Endothelial cell of umbilical vein (primary cell): Measurements from ENCODE around the gene TP73. TPM values are rescaled to one million over a fixed set of nuclear protein-coding genes. Genes with fewer than 3 reads are reported as not detected.

Source experiments
- BruUV-seq: library from RNA; stranded (reverse); fragments of 400-500 nt; replicated peaks from 2 replicates; lab custom pipeline; 2021; lab: Mats Ljungman, UMichigan
- CTCF ChIA-PET: fragments of 300-600, 350-600 bp; sonication (Branson Sonifier 250); formaldehyde crosslinking; loops from one replicate; lab custom pipeline; 2021; ENCODE audit warnings: antibody characterized with exemption, inconsistent platforms; lab: Charles Lee
- POLR2A ChIA-PET: fragments of 300-600, 350-600 bp; sonication (Branson Sonifier 250); formaldehyde crosslinking; loops from one replicate; lab custom pipeline; 2021; ENCODE audit warnings: antibody characterized with exemption, inconsistent platforms; lab: Charles Lee
- DNase-seq: peaks from one replicate; pipeline ENCODE4 v3.0.0-alpha.2; 2011; ENCODE audit warnings: low read depth, low spot score
- FAIRE-seq: peaks from 2 replicates; lab custom pipeline; 2011; peaks lifted over from hg19 to GRCh38; lab: Jason Lieb, UNC
- H2AFZ ChIP-seq: 2 replicates; pipeline ENCODE4 v1.6.0; 2012; ENCODE audit warnings: low read depth, low read length, control low read depth, inconsistent platforms
- H3K27ac ChIP-seq: 2 replicates; pipeline ENCODE4 v1.5.1; 2011; ENCODE audit warnings: low read depth, mild to moderate bottlenecking, control low read depth, low read length, moderate library complexity; ENCODE audit not compliant: insufficient read depth
- H3K27me3 ChIP-seq, 2 experiments: 2 replicates each; pipeline versions ENCODE4 v1.6.0 to v1.6.1; 2011; ENCODE audit warnings: low read length in 2 of 2, mixed read lengths in 1 of 2; ENCODE audit not compliant: control insufficient read depth in 2 of 2, insufficient read depth in 2 of 2
- H3K36me3 ChIP-seq, 2 experiments: 2 replicates in 1 of 2; 3 replicates in 1 of 2; pipeline ENCODE4 v1.5.1; 2011; ENCODE audit warnings: low read length in 2 of 2, mild to moderate bottlenecking in 1 of 2, moderate library complexity in 1 of 2; ENCODE audit not compliant: control insufficient read depth in 2 of 2, insufficient read depth in 2 of 2; ENCODE audit errors: extremely low read depth in 1 of 2
- H3K4me1 ChIP-seq: 3 replicates; pipeline ENCODE4 v1.5.1; 2011; ENCODE audit warnings: mild to moderate bottlenecking, low read length; ENCODE audit not compliant: control insufficient read depth, insufficient read depth; ENCODE audit errors: extremely low read depth
- H3K4me2 ChIP-seq: 2 replicates; pipeline ENCODE4 v1.6.1; 2011; ENCODE audit warnings: low read length, control low read depth, mixed read lengths; ENCODE audit not compliant: insufficient read depth
- H3K4me3 ChIP-seq, 3 experiments: fragments of 200-600 bp in 1 of 3; sonication (generic), shearing (Covaris generic) in 1 of 3; replicated peaks in 1 of 3; 2 replicates each; pipeline ENCODE4 v1.5.1; 2011 to 2016; ENCODE audit warnings: control low read depth in 3 of 3, low read length in 3 of 3, mild to moderate bottlenecking in 2 of 3, inconsistent platforms in 1 of 3, low read depth in 1 of 3, moderate library complexity in 1 of 3; ENCODE audit not compliant: insufficient read depth in 1 of 3
- H3K79me2 ChIP-seq: 2 replicates; pipeline ENCODE4 v1.6.0; 2012; ENCODE audit warnings: low read length, inconsistent platforms; ENCODE audit not compliant: control insufficient read depth, insufficient read depth
- H3K9ac ChIP-seq: replicated peaks from 2 replicates; pipeline ENCODE3; 2011; ENCODE audit warnings: low read length, control low read depth; ENCODE audit not compliant: insufficient read depth; ENCODE audit errors: extremely low read depth
- H3K9me1 ChIP-seq: replicated peaks from 3 replicates; pipeline ENCODE4 v1.6.0; 2011; ENCODE audit warnings: mild to moderate bottlenecking, low read length; ENCODE audit not compliant: control insufficient read depth, insufficient read depth; ENCODE audit errors: extremely low read depth
- H3K9me3 ChIP-seq: replicated peaks from 2 replicates; pipeline ENCODE4 v1.5.1; 2012; ENCODE audit warnings: low read length, inconsistent platforms; ENCODE audit not compliant: control insufficient read depth, insufficient read depth
- H4K20me1 ChIP-seq: replicated peaks from 2 replicates; pipeline ENCODE3; 2011; ENCODE audit warnings: mild to moderate bottlenecking, low read length; ENCODE audit not compliant: control insufficient read depth, insufficient read depth; ENCODE audit errors: extremely low read depth
- CTCF ChIP-seq, 2 donors: IDR thresholded peaks; 1 replicate in 1 of 2; 2 replicates in 1 of 2; pipeline ENCODE4 v1.5.1; 2011; ENCODE audit warnings: low read length in 2 of 2, mild to moderate bottlenecking in 2 of 2, moderate library complexity in 2 of 2, control low read depth in 1 of 2, inconsistent platforms in 1 of 2, low read depth in 1 of 2; ENCODE audit not compliant: insufficient read depth in 1 of 2; ENCODE audit errors: extremely low read depth in 1 of 2
- EZH2 ChIP-seq: IDR thresholded peaks from 2 replicates; pipeline ENCODE4 v1.6.1; 2012; ENCODE audit warnings: borderline replicate concordance, low read depth, mild to moderate bottlenecking, moderate library complexity, low read length, inconsistent platforms; ENCODE audit not compliant: severe bottlenecking
- FOS ChIP-seq: IDR thresholded peaks from 2 replicates; pipeline ENCODE4 v1.6.1; 2011; ENCODE audit warnings: mild to moderate bottlenecking, low read length, moderate library complexity, borderline replicate concordance; ENCODE audit not compliant: insufficient read depth
- GATA2 ChIP-seq: IDR thresholded peaks from 2 replicates; pipeline ENCODE4 v1.7.0; 2011; ENCODE audit warnings: low read depth, mild to moderate bottlenecking, moderate library complexity, mixed read lengths, low read length; ENCODE audit not compliant: insufficient read length, insufficient read depth
- JUN ChIP-seq: IDR thresholded peaks from 2 replicates; pipeline ENCODE4 v1.6.1; 2011; ENCODE audit warnings: borderline replicate concordance, low read depth; ENCODE audit not compliant: insufficient read length, insufficient read depth
- MAX ChIP-seq: IDR thresholded peaks from 2 replicates; pipeline ENCODE4 v1.6.1; 2011; ENCODE audit not compliant: insufficient read depth, insufficient read length
- MYC ChIP-seq: IDR thresholded peaks from one replicate; pipeline ENCODE4 v1.6.1; 2011; ENCODE audit warnings: mild to moderate bottlenecking, low read depth, low read length
- POLR2A ChIP-seq: IDR thresholded peaks from 2 replicates; pipeline ENCODE4 v1.6.1; 2012; ENCODE audit warnings: low read depth, mild to moderate bottlenecking, control low read depth, low read length
- POLR2AphosphoS5 ChIP-seq: IDR thresholded peaks from 2 replicates; pipeline ENCODE4 v1.6.1; 2012; ENCODE audit warnings: low read depth, mild to moderate bottlenecking, control low read depth, low read length, moderate library complexity; ENCODE audit not compliant: insufficient read depth
- dilution Hi-C: fragments of 300-500 bp; cut with MboI; formaldehyde crosslinking; loops from one replicate; pipeline ENCODE4 v1.15.0; 2019; ENCODE audit warnings: low sequenced_read_pairs; ENCODE audit not compliant: extremely low pct_ligation_motif_present
- intact Hi-C: fragments of 100-400 bp; cut with micrococcal nuclease; formaldehyde crosslinking; loops from one replicate; pipeline ENCODE4 v1.10.0; 2022
- polyA plus RNA-seq, 4 experiments: library from polyadenylated mRNA; depleted of rRNA in 3 of 4; stranded (reverse) in 3 of 4; unstranded in 1 of 4; fragments of >200 nt; gene quantifications; 2 replicates each; pipeline versions ENCODE4 v1.2.1 to v1.2.3, GENCODE V29; 2011 to 2012; ENCODE audit warnings: missing spikeins in 1 of 4
- total RNA-seq: library from RNA; stranded (reverse); gene quantifications from 2 replicates; pipeline ENCODE4 v1.2.3, GENCODE V29; 2021

TP73 gene
- total and polyA plus RNA-seq, 2 donors (not counting 3 experiments of a cell fraction or from before 2014, with no cell fraction given) = 0.03 to 0.15 TPM

- FAIRE-seq (no peak), DNase-seq (no peak)
- ChIA-PET CTCF (interaction anchor here (1.0 to 1.2 kb wide), 2 partner anchors 9 to 208 kb away, joined by 3 read pairs; no protein-coding TSS in a partner anchor), POLR2A (no interaction called here)
- peaks cover 0 to 13% of the 10 kb centered on the region in 2 experiments for H3K27me3 ChIP-seq
- H2AFZ ChIP-seq = no peak overlapping the region
- H4K20me1 ChIP-seq = no peaks in the 10 kb centered on the region
- TF ChIP-seq MYC (no peak), MAX (no peak), POLR2A (no peak), POLR2AphosphoS5 (no peak), FOS (no peak), CTCF (IDR thresholded peaks at IDR 0.05; ENCODE audit: extremely low read depth in 1 of 2, insufficient read depth in 1 of 2, low read depth in 1 of 2, low read length in 2 of 2) (no peak), EZH2 (no peak), GATA2 (no peak), JUN (no peak)
- H3K4me1 ChIP-seq = no peaks in the 10 kb centered on the region
- H3K27ac ChIP-seq = no peak overlapping the region
- H3K4me2 ChIP-seq = no peak overlapping the region
- dilution Hi-C loops = no loop called here
- intact Hi-C loops = no loop called here
- H3K9me1 ChIP-seq = no peaks in the 10 kb centered on the region
- H3K9me3 ChIP-seq = no peaks in the 10 kb centered on the region
- H3K9ac ChIP-seq = no peak overlapping the region
- H3K36me3 ChIP-seq = no peaks in the 10 kb centered on the region
- BruUV-seq = no TSS peak
- H3K4me3 ChIP-seq = no peak overlapping the region
- H3K79me2 ChIP-seq = no peaks in the 10 kb centered on the region
Observed at GRCh38 chr1:3660704-3661103, 8.4 kb downstream of the TP73 start.
